Muscle of back (tissue), 13 donors: ENCODE data around the gene PTPDC1. TPM values are rescaled to one million over a fixed set of nuclear protein-coding genes. Genes with fewer than 3 reads are reported as not detected.

ENCODE experiments used
- DNase-seq, 3 donors: peaks; one replicate each; pipeline versions ENCODE4 v3.0.0 to v3.0.0-alpha.2; 2013
- long read RNA-seq, 9 donors: transcript quantifications; one replicate each; lab custom pipeline, GENCODE V29; 2026
- polyA plus RNA-seq, 10 donors: library from polyadenylated mRNA; unstranded; fragments of 120-200 nt; gene quantifications; one replicate each; pipeline ENCODE4 v1.2.1, GENCODE V29; 2013; ENCODE audit not compliant: insufficient read length in 10 of 10

PTPDC1 gene, protein sequence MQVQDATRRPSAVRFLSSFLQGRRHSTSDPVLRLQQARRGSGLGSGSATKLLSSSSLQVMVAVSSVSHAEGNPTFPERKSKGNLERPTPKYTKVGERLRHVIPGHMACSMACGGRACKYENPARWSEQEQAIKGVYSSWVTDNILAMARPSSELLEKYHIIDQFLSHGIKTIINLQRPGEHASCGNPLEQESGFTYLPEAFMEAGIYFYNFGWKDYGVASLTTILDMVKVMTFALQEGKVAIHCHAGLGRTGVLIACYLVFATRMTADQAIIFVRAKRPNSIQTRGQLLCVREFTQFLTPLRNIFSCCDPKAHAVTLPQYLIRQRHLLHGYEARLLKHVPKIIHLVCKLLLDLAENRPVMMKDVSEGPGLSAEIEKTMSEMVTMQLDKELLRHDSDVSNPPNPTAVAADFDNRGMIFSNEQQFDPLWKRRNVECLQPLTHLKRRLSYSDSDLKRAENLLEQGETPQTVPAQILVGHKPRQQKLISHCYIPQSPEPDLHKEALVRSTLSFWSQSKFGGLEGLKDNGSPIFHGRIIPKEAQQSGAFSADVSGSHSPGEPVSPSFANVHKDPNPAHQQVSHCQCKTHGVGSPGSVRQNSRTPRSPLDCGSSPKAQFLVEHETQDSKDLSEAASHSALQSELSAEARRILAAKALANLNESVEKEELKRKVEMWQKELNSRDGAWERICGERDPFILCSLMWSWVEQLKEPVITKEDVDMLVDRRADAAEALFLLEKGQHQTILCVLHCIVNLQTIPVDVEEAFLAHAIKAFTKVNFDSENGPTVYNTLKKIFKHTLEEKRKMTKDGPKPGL
- polyA plus RNA-seq = 10 to 100 TPM in 2 of 10 donors, 1 to 10 TPM in 8; 5.0 to 11.1 (median 8.3) TPM
- long read RNA-seq, donor 1, partial matches to known transcripts = 0 of 1 reads
- long read RNA-seq, donor 1, other reads (novel, unspliced or antisense) = 0 of 1 reads
- long read RNA-seq, donor 2 = 0 reads
- long read RNA-seq, donor 3 = 0 reads
- long read RNA-seq, donor 4 = 0 reads
- long read RNA-seq, donor 5, partial matches to known transcripts = 0 of 1 reads
- long read RNA-seq, donor 5, other reads (novel, unspliced or antisense) = 0 of 1 reads
- long read RNA-seq, donor 6, full-length matches to known transcripts = 2 of 2 reads
- long read RNA-seq, donor 6, partial matches to known transcripts = 0 of 2 reads
- long read RNA-seq, donor 6, other reads (novel, unspliced or antisense) = 0 of 2 reads
- long read RNA-seq, donor 7 = 0 reads
- long read RNA-seq, donor 8 = 0 reads
- long read RNA-seq, donor 9 = 0 reads

DNA sequence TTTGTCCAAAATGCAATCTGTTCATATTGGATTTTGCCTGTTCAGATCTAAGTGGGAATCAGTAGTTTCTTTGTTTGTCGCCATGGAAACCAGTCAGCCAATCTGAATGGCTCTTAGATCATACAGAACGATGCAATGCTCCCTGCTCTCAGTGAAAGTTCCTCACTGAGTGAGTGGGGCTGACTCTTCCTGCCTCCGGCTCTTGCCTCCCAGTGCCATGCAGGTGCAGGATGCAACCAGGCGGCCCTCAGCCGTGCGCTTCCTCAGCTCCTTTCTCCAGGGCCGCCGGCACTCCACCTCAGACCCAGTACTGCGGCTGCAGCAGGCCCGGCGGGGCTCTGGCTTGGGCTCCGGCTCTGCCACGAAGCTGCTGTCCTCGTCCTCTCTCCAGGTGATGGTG, at the start of gene PTPDC1:
Gene PTPDC1 (plus strand): TSS at position 151 of the 400 bp plus-strand sequence. CDS start 67 bp downstream, at position 218.
- DNase-seq = peak; percentile 59 to 80 (median 74)

DNA sequence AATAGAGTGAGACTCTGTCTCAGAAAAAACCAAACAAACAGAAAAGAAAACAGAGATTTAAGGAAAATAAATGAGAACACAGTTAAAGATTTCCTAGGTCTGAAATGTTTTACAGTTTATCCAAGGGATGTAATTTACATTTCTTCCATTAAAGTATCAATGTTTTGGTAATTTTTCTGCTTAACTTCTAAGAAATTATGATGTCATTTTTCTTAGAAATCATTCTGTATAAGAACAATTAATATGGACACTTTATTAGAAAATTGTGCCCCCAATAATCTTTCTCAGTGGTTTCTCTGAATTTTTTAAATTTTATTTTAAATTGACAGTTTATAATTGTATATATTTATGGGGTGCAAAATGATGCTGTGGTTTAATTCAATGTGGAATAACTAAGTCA, 49.8 kb upstream of the PTPDC1 start:
- DNase-seq = no peak

DNA sequence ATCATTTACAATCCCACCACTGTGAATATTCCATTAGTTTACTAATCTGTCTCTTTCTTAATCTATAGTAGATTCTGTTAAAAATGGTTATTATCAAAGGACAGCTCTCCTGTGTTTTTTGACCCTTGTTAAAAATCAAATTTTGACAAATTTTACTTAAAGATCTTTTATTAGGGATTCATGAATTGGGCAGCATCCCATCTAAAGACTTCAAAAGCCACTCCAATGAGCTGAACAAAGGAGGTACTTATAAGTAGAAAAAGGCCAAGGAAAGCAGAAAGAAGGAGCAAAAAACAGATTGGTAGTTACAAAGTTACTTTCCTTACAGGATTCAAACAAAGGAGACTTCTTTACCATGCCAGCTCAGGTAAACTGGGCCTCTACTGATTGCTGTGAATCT, 44.5 kb upstream of the PTPDC1 start:
- DNase-seq = no peak

DNA sequence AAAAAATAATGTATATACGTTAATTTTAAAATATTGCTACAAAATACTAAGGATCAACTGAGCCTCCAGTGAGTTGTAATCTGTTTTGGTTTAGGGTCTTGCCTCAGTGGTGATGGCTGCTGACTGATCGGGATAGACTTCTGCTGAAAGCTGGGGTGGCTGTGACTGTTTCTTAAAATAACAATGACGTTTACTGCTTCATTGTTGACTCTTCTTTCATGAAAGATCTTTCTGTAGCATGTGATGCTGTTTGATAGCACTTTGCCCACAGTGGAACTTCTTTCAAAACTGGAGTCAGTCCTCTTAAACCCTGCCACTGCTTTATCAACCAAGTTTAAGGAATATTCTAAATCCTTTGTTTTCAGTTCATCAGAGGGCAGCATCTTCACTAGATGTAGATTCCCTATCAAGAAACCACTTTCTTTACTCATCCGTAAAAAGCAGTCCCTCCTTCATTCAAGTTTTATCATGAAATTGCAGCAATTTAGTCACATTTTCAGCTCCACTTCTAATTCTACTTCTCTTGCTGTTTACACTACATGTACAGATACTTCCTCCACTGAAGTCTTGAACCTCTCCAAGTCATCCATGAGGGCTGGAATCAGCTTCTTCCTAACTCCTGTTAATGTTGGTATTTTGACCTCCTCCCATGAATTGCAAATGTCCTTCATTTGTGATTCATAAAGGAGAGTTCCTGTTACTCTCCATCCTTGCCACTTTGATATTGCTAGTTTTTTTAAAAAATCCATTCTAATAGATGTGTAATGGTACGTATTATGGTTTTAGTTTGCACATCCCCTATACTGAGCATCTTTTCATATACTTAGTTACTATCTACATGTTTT, 41.5 kb upstream of the PTPDC1 start:
- no peak for DNase-seq

DNA sequence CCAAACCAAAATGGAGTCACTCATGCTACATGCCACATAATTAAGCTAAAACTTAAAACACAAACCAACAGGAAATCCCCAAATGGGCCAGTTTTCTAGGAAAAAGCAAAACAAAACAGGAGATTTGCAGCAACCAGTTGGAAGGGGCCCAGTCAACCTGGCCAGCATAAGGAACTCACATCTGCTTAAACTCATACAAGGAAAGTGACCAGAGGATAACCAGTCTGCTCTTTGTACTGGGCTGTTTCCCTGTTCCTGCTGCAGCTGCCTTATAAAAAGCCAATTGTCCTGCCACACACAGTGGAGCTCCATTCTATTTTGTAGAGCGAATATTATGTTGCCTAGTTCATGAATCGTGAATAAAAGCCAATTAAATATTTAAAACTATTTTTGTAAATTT, 29.5 kb upstream of the PTPDC1 start:
- peak in 2 of 3 donors; percentile 42 to 69 for DNase-seq

DNA sequence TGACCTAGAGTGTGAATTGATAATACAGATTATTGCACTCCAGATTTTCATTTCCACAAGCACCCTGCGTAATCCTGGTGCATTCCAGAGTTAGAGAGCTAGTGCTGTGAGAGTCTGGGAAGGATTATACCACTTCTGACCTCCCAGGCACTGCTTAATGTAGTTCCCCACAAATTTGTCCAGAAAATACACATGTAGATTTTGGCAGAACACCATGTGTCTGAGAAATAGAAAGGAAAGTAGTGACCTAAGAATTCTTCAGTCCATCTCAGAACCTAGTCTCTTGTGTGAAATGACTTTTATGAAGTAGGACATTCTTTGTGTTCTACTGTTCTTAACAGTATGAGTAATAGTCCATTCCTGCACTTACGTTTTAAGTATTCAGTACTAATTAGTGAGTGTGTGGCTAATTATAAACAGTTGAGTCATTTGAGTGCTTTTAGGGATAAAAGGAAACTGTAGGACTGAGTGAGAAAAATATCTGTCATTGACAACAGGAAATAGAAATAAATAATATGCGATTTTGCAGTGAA, 27.8 kb upstream of the PTPDC1 start:
- DNase-seq = peak; percentile 41 to 65 (median 64)

DNA sequence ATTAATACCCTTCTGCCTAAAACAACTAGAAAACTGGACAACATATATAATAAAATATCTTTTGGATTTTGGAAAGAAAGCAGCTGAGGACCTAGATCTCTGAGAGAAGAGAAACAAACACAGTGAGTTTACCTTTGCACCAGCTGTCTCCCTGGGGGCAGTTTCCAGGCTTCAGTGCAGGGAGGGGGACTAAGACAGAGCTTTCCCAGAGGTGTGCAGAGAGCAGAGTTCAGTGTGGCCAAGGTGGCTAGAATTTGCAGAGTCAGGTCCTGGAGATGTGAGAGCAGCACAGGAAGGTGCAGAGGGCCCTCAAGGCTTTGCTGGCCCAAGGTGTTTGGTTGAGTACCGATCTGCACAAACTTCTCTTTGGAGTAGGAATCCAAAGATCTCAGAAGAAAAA, 26.3 kb upstream of the PTPDC1 start:
- DNase-seq = no peak

DNA sequence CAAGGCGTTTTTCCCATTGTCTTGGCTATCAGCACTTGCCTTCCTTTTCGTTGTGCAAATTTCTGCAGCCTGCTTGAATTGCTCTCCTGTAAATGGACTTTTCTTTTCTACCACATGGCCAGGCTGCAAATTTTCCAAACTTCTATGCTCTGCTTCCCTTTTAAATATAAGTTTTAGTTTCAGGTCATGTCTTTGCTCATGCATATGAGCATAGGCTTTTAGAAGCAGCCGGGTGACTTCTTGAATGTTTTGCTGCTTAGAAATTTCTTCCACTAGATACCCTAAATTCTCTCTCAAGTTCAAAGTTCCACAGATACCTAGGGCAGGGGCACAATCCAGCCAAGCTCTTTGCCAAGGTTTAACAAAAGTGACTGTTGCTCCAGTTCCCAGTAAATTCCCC, 22.4 kb upstream of the PTPDC1 start:
- DNase-seq = no peak

DNA sequence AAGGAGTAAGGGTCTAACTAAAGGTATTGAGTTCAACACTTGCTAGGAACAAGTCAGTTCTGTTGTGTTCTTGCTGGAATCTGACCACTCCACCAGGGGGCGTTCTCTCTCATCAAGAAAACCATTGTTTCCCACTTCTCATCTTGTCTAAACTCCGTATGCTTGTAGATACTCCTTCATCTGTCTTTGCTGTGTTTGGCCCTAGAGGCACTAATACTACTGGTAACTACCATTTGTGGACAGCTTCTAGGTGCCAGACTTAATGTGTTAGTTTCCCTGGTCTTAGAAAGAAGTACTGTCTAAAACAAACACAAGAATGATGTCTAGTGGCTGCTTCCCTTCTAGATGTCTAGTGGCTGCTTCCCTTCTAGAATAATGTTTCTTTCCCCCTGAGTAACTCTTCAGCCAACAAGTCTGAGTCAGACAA, 18.7 kb upstream of the PTPDC1 start:
- DNase-seq = peak; percentile 68 to 84 (median 72)

DNA sequence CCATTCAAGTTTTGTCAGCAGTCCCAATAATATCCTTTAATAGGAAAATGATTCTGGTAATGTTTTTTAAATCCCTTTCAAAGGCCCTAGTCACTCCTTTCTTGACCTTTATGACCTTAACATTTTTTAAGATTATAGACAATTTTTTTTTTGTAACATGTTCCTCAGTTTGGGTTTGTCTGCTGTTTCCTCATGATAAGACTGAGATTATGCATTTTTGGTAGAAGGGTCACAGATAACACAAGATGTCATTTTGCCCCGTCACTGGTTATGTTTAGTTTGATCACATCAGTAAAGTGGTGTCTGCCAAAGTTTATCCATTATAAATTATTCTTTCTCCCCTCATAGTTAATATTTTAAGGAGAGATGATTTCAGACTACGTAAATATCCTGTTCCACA, 16.0 kb upstream of the PTPDC1 start:
- DNase-seq = no peak

DNA sequence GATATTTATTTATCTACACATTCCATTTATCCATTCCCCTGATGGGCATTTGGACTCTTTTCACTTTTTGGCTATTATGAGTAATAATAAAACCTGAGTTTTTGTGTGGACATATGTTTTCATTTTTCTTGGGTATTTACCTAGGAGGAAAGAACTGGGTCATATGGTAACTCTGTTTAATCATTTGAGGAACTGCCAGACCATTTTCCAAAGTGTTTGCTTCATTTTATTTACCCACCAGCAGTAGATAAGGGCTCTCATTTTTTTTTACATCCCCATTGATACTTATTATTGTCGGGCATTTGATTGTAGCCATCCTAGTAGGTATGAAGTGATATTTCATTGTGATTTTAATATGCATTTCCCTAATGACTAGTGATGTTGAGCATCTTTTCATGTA, 7.7 kb upstream of the PTPDC1 start:
- no peak for DNase-seq

DNA sequence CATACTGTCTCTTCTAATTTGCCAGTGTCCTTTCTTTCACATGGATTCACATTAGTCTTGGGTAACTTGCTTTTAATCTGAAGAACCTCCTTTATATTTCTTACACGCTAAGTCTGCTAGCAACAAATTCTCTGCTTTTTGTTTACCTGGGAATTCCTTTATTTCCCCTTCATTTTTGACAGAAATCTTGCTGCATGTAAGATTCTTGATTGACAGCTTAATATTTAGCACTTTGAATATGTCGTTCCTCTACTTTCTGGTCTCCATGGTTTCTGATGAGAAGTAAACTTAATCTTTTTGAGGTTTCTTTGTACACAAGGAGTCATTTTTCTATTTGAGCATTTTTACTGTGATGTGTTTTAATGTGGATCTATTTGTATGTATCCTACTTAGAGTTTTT, 6.2 kb upstream of the PTPDC1 start:
- DNase-seq = no peak

DNA sequence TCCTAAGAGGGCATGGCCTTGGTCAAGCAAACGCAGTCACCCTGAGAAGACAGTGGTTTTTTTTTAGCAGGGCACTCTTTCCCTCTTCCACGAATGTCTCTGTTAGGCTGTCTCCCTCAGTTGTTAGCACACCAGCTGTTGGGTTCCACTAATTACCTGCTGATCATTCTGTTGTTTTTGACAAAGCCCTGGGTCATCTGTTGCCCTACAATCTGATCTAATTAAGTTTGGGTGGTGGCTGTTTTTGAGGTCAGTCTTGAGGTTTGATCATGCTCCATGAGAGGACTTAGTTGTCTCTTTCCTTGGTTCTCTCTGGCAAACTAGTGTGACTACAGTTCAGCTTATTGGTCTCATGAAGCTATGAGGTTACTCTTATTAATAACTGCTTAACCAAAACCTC, 5.0 kb upstream of the PTPDC1 start:
- DNase-seq = no peak

DNA sequence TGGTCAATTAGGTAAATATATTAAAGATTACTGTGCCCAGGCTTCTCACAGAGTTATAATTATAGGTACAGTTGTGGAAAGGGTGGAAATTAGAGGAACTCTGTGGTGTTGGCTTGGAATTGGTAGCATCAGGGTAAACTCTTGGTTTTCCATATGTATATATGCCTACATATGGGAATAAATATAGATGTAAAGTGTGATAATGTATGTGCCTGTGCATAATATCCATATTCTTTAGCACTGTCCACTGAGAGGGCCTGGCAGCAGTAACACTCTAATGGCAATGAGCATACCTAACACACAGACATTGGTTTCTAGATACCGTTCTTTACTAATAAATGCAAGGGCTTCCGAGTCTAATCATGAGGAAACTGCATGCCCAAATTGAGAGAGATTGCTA, 4.0 kb upstream of the PTPDC1 start:
- no peak for DNase-seq

DNA sequence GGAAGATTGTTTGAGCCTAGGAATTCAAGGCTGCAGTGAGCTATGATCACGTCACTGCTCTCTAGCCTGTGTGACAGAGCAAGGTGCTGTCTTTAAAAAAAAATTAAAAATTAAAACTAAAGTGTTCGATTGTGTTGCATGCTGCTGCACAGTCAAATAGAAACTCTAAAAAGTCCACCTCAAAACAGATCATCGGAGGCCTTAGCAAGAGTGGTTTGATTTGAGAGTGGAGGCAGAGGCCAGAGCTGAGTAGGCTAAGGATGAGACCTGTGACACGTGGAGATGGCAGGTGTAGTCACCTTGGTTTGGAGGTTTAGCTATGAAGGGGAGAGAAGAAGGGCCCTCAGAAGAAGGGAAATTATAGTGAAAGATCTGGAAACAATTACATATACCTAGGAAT, 2.8 kb upstream of the PTPDC1 start:
- no peak for DNase-seq

DNA sequence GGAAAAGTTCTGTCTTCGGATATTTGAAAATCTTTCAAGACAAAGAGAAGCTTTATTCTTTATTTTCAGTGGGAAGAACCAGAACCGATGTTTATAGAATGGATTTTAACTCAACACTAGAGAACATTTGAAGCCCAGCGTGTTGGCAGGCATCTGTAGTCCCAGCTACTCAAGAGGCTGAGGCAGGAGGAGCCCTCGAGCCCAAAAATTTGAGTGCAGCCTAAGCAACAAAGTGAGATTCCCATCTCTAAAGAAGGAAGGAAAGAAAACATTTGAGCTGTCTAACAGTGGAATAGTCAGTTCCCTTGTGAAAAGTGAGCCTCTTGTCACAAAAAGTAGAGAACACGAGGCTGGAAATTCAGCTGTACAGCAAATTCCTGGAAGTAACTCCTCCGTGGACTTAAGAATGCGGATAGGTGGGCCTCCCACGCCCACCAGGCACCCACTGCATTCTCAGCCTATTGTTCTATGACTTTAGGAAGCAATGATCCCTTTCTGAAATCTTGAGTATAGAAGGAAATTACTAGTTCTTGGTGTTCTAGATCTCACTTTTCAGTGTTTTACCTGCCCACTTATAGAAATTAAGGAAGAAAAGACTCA, 2.3 kb upstream of the PTPDC1 start:
- DNase-seq = peak in 1 of 3 donors; percentile 13

DNA sequence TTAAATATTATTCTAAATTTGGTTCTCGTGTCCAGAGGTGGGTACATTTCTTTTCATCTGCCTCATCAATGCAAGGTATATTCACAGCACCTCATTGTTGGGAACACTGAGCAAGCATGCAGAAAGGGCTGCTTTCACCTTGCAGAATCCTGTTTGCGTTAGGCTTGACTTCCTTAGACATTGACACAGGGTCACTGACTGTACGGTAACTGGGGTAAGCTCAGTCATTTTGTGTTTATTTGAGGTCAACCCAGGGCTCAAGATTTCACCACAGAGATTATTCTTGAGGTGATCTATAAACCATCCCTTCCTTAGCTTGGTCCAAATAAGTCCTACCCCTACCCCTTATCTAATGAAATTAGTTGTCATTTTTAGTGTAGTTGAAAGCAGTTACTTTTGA, 1.7 kb upstream of the PTPDC1 start:
- no peak for DNase-seq

DNA sequence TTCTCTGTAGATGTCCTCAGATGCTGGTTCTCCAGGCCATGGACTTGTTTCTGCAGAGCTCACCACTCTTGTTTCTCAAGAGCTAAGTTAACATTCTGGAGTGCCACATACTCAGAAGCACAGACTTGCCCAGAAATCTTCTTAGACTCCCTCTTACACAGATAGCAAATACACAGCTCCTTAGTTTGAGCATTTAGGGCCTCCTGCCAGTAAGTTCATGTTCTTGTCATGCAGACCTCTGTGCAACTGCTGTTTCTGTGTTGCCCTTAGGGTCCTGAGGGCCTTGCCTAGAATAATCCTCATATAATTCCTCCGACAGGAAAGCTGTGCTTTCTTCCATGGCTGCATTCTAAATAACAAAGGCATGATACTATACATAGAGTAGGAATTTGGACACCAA, 1.3 kb upstream of the PTPDC1 start:
- no peak for DNase-seq

DNA sequence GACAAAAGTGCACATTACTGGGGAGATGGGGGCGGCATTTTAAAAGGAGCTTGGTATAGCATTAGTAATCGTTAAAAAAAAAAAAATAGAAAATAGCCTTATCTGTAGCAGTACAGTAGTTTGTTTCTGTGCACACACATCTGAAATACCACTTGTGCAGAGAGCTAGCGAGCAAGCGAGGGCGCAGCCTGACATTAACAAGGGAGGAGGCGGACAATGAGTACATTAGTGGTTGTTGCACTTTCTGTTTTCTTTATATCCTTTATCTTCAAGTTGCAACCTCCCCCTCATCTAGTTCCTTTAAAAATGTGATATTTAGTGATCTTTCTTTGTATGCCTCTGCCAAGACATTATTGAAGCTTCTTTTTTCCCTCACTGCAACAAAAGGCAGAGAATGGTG, 880 bp upstream of the PTPDC1 start:
- peak in 1 of 3 donors; percentile 23 for DNase-seq

DNA sequence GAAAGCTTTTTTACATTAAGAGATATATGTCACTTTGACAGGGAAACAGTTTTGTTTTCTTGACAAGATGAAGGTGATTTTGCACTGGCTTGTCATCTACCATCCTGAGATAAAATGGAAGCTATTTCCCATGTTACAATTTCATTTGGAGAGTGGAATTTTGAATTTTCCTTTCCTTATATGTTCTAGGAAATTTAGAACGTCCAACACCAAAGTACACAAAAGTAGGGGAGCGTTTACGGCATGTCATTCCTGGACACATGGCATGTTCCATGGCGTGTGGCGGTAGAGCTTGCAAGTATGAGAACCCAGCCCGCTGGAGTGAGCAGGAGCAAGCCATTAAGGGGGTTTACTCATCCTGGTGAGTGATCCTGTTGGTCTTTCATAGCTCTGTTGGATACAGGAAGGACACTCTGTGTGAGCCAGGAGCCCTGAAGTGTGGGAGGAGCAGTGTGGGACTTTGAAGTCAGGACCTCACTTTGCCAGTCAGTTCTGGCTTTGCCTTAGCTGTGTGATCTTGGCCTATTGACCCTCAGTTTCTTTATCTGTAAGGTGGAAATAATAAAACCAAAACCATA, 887 bp downstream of the PTPDC1 start:
- no peak for DNase-seq
